Hepatic stellate cell (primary cell): ENCODE measurements around the gene PARP9.

Source experiments
- DNase-seq: peaks from one replicate; pipeline ENCODE4 v3.0.0; 2011; ENCODE audit warnings: low spot score

Gene PARP9

GRCh38 chr3:122484985-122485384, 79.1 kb downstream of the PARP9 start:
- DNase-seq = no peak

- no peak for DNase-seq
Observed at GRCh38 chr3:122481390-122481789, 82.7 kb downstream of the PARP9 start.
